GM19372 (cell line): Measurements from ENCODE around the gene WNT2B.

Experiments
- ATAC-seq: cut with Tn5 transposase; IDR thresholded peaks from one replicate; pipeline ENCODE4 v1.9.1; 2021; ENCODE audit warnings: mild to moderate bottlenecking, low read depth, moderate library complexity; ENCODE audit not compliant: unreplicated experiment

Gene WNT2B

DNA sequence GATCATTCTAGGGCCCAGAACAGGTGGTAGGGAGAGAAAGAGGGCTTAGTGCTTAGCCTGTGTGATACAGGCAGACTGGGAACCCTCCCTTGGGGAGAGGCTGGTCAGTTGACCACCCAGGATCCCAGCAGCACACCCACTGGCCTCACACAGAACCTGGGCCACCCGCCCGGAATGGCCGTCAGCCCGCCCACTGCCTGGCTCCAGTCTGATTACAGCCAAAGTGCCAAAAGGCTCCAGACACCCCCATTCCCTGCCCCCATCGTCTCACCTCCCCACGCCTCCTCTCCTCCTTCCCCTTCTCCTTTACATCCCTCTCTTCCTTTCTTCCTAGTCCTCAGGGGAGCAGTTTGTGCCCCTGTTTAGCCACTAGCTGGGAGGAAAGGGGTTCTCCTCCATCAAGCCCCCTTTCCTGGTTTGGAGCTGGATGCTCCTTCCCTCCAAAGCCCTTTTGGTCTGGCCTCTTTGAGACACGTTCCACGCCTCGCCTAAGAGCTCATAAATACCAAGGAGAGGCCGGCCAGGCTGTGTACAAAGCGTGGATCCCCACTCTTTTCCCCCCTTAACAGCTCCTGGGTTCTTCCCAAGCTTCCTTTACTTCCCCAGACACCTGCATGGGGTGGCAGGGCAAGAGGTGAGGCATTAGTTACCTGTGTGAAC, 4.6 kb upstream of the WNT2B start:
- ATAC-seq: no peak

- no peak for ATAC-seq
Measured at GRCh38 chr1:112504661-112505399, 3.9 kb upstream of the WNT2B start.

GRCh38 chr1:112505400-112505785, 3.4 kb upstream of the WNT2B start:
- ATAC-seq: no peak

DNA sequence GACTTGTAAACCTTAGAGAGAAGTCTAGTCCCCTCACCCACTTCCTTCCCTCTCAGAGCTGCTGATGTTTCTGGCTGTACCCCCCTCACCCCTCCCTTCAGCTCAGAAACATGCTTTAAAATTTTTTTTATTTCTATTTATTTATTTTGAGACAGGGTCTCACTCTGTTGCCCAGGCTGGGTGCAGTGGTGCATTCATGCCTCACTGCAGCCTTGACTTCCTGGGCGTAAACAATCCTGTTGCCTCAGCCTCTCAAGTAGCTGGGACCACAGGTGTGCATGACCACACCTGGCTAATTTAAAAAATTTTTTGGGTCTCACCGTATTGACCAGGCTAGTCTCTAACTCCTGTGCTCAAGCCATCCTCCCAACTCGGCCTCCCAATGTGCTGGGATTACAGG, 2.9 kb upstream of the WNT2B start:
- no peak for ATAC-seq

DNA sequence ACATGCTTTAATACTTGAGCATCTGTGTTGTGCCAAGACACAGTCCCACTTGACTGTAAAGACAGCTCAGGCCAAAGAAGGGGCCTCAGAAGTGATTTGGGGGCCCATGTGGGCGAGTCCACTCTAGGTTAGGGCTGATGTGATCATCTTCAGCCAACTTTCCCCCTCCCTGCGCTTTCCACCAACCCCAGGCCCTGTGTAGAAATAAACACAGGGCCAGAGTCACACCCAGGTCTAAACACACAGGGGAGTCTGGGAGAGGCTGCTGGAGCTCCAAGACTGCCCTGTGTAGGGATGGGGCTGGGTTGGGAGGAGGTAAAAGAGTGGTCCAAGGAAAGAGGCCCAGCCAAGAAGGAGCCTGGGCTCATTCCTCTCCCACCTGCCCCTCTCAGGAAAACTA, 2.5 kb upstream of the WNT2B start:
- no peak for ATAC-seq

DNA sequence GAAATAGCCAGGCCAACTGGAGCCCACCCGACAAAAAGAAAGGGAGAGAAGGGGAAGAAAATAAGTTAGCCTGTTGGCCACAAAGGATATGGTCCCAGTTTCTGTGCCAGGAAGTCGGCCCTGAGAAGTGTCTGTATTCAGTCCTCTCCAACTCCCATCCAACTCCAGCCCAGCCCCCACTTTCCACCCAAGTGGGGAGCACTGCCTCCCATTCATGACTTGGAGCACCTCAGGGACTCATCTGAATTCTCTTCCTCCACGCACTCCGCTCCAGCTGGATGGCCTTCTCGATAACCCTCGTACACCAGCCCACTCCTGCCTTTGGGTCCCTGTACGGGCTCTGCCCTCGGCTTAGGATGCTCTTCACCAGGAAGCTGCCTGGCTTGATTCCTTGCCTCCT, 2.0 kb upstream of the WNT2B start:
- no peak for ATAC-seq

DNA sequence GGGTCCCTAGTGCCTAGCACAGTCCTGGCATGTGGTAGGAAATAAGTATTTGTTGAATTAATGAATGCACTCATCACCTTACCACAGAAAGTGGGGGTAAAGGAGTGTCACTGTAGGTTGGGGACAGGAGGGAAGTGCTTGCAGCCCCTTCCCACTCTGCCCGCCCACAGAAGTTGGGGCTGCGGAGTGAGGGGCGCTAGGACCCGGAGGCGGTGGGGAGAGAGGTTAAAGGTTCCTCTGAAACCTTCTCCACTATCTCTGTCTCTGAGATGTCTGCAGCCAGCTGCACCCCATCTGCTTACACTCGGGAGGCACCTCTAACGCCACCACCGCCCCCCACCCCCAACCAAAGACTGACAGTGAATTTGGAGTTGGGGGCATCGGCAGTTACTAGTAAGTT, 1.4 kb upstream of the WNT2B start:
- no peak for ATAC-seq

GRCh38 chr1:112507921-112508277, 866 bp upstream of the WNT2B start:
- no peak for ATAC-seq

DNA sequence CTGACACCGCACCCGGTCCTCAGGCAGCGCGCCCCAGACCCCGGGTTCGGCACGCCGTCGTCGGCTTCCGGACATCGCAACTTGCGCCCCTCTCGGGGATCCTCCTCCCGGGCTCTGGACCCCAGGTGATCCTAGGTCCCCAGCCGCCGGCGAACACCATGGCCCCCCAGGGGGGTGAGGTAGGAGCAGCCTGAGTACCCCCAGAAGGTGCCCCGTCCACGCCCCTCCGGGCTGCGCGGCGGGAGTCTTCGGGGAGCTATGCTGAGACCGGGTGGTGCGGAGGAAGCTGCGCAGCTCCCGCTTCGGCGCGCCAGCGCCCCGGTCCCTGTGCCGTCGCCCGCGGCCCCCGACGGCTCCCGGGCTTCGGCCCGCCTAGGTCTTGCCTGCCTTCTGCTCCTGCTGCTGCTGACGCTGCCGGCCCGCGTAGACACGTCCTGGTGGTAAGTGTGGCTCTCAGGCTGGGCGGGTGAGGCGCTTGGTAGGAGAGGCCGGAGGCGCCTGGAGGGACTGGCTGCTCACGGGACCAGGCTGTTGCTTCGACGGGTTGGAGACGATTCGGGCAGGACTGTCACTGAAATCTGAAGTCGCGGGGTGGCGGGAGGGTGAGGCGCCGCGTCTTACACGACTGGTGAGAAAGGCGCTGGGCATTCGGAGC, 367 bp downstream of the WNT2B start:
- ATAC-seq: peak; percentile 19

DNA sequence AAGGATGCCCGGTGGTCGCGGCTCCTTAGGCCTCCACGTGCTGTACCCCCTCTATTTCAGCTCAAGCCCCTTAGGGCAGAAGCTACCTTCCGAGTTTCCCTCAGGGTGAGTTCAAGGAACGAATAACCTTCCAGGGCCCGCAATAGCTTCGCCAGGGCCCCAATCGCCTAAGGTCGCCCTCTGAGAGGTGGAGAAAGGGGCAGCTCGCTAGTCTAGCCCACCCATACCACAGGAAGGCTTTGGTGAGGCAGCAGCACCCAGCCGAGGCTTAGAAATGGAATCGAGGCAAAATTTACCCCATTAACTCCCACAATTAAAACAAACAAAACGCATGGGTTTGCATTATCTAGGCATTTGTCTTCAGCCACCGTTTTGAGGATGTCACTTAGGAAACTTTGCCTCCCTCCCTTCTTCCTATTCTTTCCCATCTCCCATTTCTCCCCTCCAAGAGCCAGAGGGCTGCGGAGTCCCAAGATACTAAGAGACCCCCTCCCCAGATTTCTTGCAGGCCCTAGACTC, 954 bp downstream of the WNT2B start:
- no peak for ATAC-seq

GRCh38 chr1:112510340-112510739, 1.6 kb downstream of the WNT2B start:
- no peak for ATAC-seq

DNA sequence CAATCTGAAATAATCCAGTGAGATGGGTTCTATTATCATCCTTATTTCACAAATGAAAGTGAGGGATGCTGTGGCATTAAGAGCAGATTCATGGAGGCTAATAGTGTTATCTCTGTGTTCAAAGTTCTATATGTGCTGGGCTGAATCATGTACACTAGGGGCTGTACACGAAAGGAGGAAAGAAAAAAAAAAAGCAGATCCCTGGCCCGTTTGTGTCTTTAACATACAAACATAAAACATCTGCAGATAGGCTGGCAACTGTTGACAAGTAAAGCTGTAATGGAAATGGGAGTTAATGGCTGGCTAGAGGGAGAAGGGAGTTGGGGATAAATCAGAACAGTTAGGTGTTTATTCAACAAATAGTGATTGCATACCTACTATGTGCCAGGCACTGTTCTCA, 3.1 kb downstream of the WNT2B start:
- ATAC-seq: no peak

- no peak for ATAC-seq
Measured at GRCh38 chr1:112513112-112513870, 4.5 kb downstream of the WNT2B start.

DNA sequence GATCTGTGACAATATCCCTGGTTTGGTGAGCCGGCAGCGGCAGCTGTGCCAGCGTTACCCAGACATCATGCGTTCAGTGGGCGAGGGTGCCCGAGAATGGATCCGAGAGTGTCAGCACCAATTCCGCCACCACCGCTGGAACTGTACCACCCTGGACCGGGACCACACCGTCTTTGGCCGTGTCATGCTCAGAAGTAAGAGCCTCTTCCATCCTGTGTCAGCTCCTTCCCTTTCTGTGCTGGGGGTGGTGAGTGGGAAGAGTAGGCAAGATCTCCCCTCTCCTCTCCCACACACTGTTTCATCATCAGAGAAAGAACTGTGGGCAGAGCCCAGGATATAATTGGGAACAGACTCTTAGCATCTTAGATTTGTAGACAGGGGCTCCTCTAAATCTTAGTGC, 6.1 kb downstream of the WNT2B start:
- ATAC-seq: no peak

DNA sequence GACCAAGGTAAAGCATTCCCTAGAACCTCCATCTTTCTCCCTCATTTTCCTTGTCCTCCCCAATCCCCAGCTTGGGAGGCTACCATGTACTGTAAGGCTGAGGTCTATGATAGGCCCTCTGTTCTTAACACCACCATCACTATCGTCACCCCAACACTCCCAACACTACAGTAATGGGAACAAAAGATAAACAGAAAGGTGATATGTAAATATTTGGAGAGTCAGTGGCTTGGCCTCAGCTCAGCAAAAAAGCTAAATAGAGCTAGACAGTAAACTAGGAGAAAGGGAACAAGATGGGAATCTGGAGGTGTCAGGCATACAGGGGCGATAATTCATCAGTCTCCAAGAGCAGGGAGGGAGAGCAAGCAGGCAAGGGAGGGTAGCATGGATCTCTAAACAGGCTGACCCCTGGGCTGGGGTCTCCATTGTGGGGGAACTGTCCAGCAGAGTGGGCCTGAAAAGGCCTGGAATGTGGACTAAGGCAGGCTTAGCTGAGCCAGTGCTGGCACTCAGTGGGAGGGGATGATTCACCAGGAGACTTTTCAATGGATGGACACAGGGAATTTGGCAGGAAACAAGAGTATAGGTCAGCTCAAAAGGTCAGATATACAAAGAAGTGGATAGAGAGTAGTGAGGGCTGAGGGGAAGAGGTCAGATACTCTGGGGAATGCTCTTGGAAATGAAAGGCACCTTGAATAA, 6.7 kb downstream of the WNT2B start:
- ATAC-seq: no peak

DNA sequence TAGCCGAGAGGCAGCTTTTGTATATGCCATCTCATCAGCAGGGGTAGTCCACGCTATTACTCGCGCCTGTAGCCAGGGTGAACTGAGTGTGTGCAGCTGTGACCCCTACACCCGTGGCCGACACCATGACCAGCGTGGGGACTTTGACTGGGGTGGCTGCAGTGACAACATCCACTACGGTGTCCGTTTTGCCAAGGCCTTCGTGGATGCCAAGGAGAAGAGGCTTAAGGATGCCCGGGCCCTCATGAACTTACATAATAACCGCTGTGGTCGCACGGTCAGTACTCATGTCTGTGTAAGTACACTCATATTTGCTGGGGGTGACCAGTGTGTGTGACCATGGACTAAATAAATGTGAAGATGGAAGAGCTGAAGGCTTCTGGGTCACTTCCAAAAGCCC, 7.4 kb downstream of the WNT2B start:
- ATAC-seq: no peak

DNA sequence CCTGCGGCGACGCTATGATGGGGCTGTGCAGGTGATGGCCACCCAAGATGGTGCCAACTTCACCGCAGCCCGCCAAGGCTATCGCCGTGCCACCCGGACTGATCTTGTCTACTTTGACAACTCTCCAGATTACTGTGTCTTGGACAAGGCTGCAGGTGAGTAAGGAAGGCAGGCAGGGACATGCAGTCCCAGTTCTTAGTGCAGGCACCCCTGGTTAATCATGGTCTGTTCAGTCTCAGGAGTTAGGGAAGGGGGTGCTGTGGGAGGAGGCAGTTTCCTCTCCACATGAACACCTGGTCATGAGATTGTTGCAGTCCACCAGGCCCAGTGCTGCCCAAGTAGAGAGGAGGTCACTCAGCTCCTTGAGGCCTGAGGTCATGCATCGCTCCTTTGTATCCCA, 8.5 kb downstream of the WNT2B start:
- no peak for ATAC-seq

- ATAC-seq: no peak
Measured at GRCh38 chr1:112517646-112518045, 8.9 kb downstream of the WNT2B start.

- ATAC-seq: no peak
Measured at GRCh38 chr1:112518186-112518585, 9.4 kb downstream of the WNT2B start.

GRCh38 chr1:112520166-112520565, 11.4 kb downstream of the WNT2B start:
- ATAC-seq: no peak
